H1 (cell line): Measurements from ENCODE around the gene CCNY. TPM values are rescaled to one million over a fixed set of nuclear protein-coding genes. Genes with fewer than 3 reads are reported as not detected.

ENCODE experiments used
- CTCF ChIA-PET: fragments of 300-600 bp; sonication (Branson Sonifier 250); formaldehyde crosslinking; loops from one replicate; lab custom pipeline; 2021; ENCODE audit not compliant: partially characterized antibody; lab: Charles Lee
- POLR2A ChIA-PET: fragments of 300-600 bp; sonication (Branson Sonifier 250); formaldehyde crosslinking; loops from one replicate; lab custom pipeline; 2021; ENCODE audit warnings: inconsistent platforms; ENCODE audit not compliant: partially characterized antibody; lab: Charles Lee
- DNase-seq, 2 experiments: peaks; one replicate each; pipeline versions ENCODE4 v3.0.0 to v3.0.0-alpha.2; 2010 to 2022; ENCODE audit warnings: low spot score in 2 of 2, low read depth in 1 of 2, mixed read lengths in 1 of 2
- FAIRE-seq: peaks from 2 replicates; lab custom pipeline; 2011; peaks lifted over from hg19 to GRCh38; lab: Jason Lieb, UNC
- H2AFZ ChIP-seq: 2 replicates; pipeline ENCODE4 v1.8.1; 2012; ENCODE audit warnings: low read length, inconsistent platforms
- H2AK5ac ChIP-seq: 2 replicates; pipeline ENCODE4 v1.6.1; 2013; ENCODE audit warnings: low read depth, low read length
- H2BK120ac ChIP-seq: replicated peaks from 2 replicates; pipeline ENCODE3; 2013; ENCODE audit warnings: low read depth, low read length, inconsistent platforms
- H2BK12ac ChIP-seq: 2 replicates; pipeline ENCODE4 v1.6.1; 2013; ENCODE audit warnings: low read depth, low read length
- H2BK15ac ChIP-seq: 2 replicates; pipeline ENCODE4 v1.6.1; 2013; ENCODE audit warnings: low read length
- H2BK20ac ChIP-seq: 2 replicates; pipeline ENCODE4 v1.6.1; 2013; ENCODE audit warnings: low read length
- H2BK5ac ChIP-seq: 2 replicates; pipeline ENCODE4 v1.6.1; 2013; ENCODE audit warnings: low read depth, low read length
- H3K14ac ChIP-seq: 2 replicates; pipeline ENCODE4 v1.6.1; 2013; ENCODE audit warnings: inconsistent platforms; ENCODE audit not compliant: insufficient read length
- H3K18ac ChIP-seq: 2 replicates; pipeline ENCODE4 v1.6.1; 2013; ENCODE audit warnings: low read length; ENCODE audit errors: extremely low read depth
- H3K23ac ChIP-seq: 2 replicates; pipeline ENCODE4 v1.6.1; 2013; ENCODE audit warnings: inconsistent platforms; ENCODE audit not compliant: insufficient read length
- H3K23me2 ChIP-seq: 2 replicates; pipeline ENCODE4 v1.6.1; 2013; ENCODE audit warnings: low read depth, low read length
- H3K27ac ChIP-seq: 2 replicates; pipeline ENCODE4 v1.6.1; 2011; ENCODE audit warnings: low read depth, low read length, inconsistent platforms
- H3K27me3 ChIP-seq, 4 experiments: replicated peaks in 1 of 4; 1 replicate in 1 of 4; 2 replicates in 3 of 4; pipeline versions ENCODE4 v1.6.1 to v1.8.1; 2011 to 2013; ENCODE audit warnings: low read length in 3 of 4, mild to moderate bottlenecking in 3 of 4, inconsistent platforms in 2 of 4, mixed read lengths in 2 of 4, moderate library complexity in 1 of 4; ENCODE audit not compliant: control insufficient read depth in 3 of 4, insufficient read depth in 3 of 4; ENCODE audit errors: extremely low read depth in 1 of 4
- H3K36me3 ChIP-seq, 4 experiments: 2 replicates each; pipeline versions ENCODE4 v1.6.1 to v1.8.1; 2011 to 2013; ENCODE audit warnings: mild to moderate bottlenecking in 4 of 4, low read length in 3 of 4, moderate library complexity in 2 of 4, control low read depth in 1 of 4, inconsistent platforms in 1 of 4; ENCODE audit not compliant: insufficient read depth in 4 of 4, control insufficient read depth in 2 of 4
- H3K4ac ChIP-seq: replicated peaks from 2 replicates; pipeline ENCODE3; 2013; ENCODE audit warnings: low read length, low read depth, mixed read lengths, inconsistent platforms; ENCODE audit not compliant: insufficient read length
- H3K4me1 ChIP-seq, 4 experiments: replicated peaks in 1 of 4; 1 replicate in 1 of 4; 2 replicates in 3 of 4; pipeline versions ENCODE4 v1.6.1 to v1.8.1; 2011 to 2013; ENCODE audit warnings: low read length in 3 of 4, inconsistent platforms in 2 of 4, mixed read lengths in 1 of 4; ENCODE audit not compliant: insufficient read depth in 4 of 4, control insufficient read depth in 3 of 4
- H3K4me2 ChIP-seq, 2 experiments: 2 replicates each; pipeline versions ENCODE4 v1.6.1 to v1.8.1; 2011 to 2013; ENCODE audit warnings: low read depth in 2 of 2, low read length in 2 of 2, control low read depth in 1 of 2, inconsistent platforms in 1 of 2, mild to moderate bottlenecking in 1 of 2; ENCODE audit not compliant: insufficient read depth in 1 of 2
- H3K4me3 ChIP-seq, 4 experiments: fragments of 200-600, 300-600 bp in 1 of 4; sonication (generic), shearing (Covaris generic), sonication (Bioruptor Twin) in 1 of 4; 2 replicates each; pipeline versions ENCODE4 v1.5.1 to v1.8.1; 2011 to 2016; ENCODE audit warnings: low read length in 4 of 4, low read depth in 3 of 4, control low read depth in 2 of 4, inconsistent platforms in 2 of 4, mild to moderate bottlenecking in 2 of 4, mixed read lengths in 1 of 4, moderate library complexity in 1 of 4; ENCODE audit not compliant: insufficient read depth in 2 of 4; ENCODE audit errors: extremely low read depth in 1 of 4
- H3K56ac ChIP-seq: replicated peaks from 2 replicates; pipeline ENCODE3; 2013; ENCODE audit warnings: low read depth, mild to moderate bottlenecking, mixed read lengths, low read length, inconsistent platforms; ENCODE audit not compliant: insufficient read length
- H3K79me1 ChIP-seq: 2 replicates; pipeline ENCODE4 v1.6.1; 2013; ENCODE audit warnings: low read depth, low read length, control low read depth
- H3K79me2 ChIP-seq, 2 experiments: 2 replicates each; pipeline versions ENCODE4 v1.6.1 to v1.8.1; 2012 to 2013; ENCODE audit warnings: low read length in 2 of 2, mild to moderate bottlenecking in 2 of 2, inconsistent platforms in 1 of 2; ENCODE audit not compliant: insufficient read depth in 2 of 2, control insufficient read depth in 1 of 2
- H3K9ac ChIP-seq, 4 experiments: replicated peaks in 1 of 4; 1 replicate in 1 of 4; 2 replicates in 3 of 4; pipeline versions ENCODE4 v1.6.1 to v1.8.1; 2011 to 2013; ENCODE audit warnings: low read depth in 3 of 4, low read length in 3 of 4, control low read depth in 2 of 4, mild to moderate bottlenecking in 2 of 4, moderate library complexity in 2 of 4, inconsistent platforms in 1 of 4; ENCODE audit errors: extremely low read depth in 1 of 4
- H3K9me3 ChIP-seq, 2 experiments: 2 replicates each; pipeline versions ENCODE4 v1.6.1 to v1.8.1; 2012 to 2013; ENCODE audit warnings: mild to moderate bottlenecking in 2 of 2, moderate library complexity in 2 of 2, control low read depth in 1 of 2, inconsistent platforms in 1 of 2, low read depth in 1 of 2, low read length in 1 of 2, mixed read lengths in 1 of 2; ENCODE audit not compliant: insufficient read depth in 2 of 2
- H4K20me1 ChIP-seq, 2 experiments: replicated peaks in 1 of 2; 2 replicates each; pipeline versions ENCODE3 to v1.8.1; 2011 to 2013; ENCODE audit warnings: inconsistent platforms in 2 of 2, low read length in 2 of 2, mild to moderate bottlenecking in 1 of 2; ENCODE audit not compliant: insufficient read depth in 2 of 2, control insufficient read depth in 1 of 2
- H4K5ac ChIP-seq: 2 replicates; pipeline ENCODE4 v1.6.1; 2013; ENCODE audit warnings: low read length, low read depth, mixed read lengths, inconsistent platforms; ENCODE audit not compliant: insufficient read length
- H4K8ac ChIP-seq: 2 replicates; pipeline ENCODE4 v1.8.0; 2013; ENCODE audit warnings: mild to moderate bottlenecking, moderate library complexity, low read length, inconsistent platforms; ENCODE audit not compliant: insufficient read depth; ENCODE audit errors: extremely low read depth
- H4K91ac ChIP-seq: replicated peaks from 2 replicates; pipeline ENCODE3; 2013; ENCODE audit warnings: low read length, mixed read lengths, inconsistent platforms; ENCODE audit not compliant: insufficient read length
- BCL11A ChIP-seq, 2 experiments: IDR thresholded peaks; one replicate each; pipeline ENCODE4 v1.6.1; 2011; ENCODE audit warnings: low read depth in 2 of 2, low read length in 2 of 2, mild to moderate bottlenecking in 2 of 2
- E2F6 ChIP-seq: IDR thresholded peaks from 2 replicates; pipeline ENCODE4 v1.6.1; 2012; ENCODE audit warnings: inconsistent platforms
- EGR1 ChIP-seq: IDR thresholded peaks from 2 replicates; pipeline ENCODE4 v1.6.1; 2011; ENCODE audit warnings: low read depth, low read length, borderline replicate concordance
- NANOG ChIP-seq: IDR thresholded peaks from 2 replicates; pipeline ENCODE4 v1.6.1; 2011; ENCODE audit warnings: low read length, low read depth, mild to moderate bottlenecking, inconsistent platforms; ENCODE audit not compliant: insufficient read depth, poor library complexity, severe bottlenecking
- NRF1 ChIP-seq: IDR thresholded peaks from 2 replicates; pipeline ENCODE4 v1.6.1; 2011; ENCODE audit warnings: mild to moderate bottlenecking, low read depth, low read length, improper control_type of control experiment
- PHF8 ChIP-seq: fragments of 200-600 bp; sonication (generic); conservative IDR thresholded peaks from 2 replicates; pipeline ENCODE4 v1.7.1; 2012; ENCODE audit warnings: low read depth, mild to moderate bottlenecking, inconsistent platforms, low read length, moderate library complexity
- RBBP5 ChIP-seq: IDR thresholded peaks from 2 replicates; pipeline ENCODE4 v1.7.1; 2012; ENCODE audit warnings: low read depth, mild to moderate bottlenecking, inconsistent platforms, low read length, moderate library complexity, borderline replicate concordance
- SIX5 ChIP-seq: IDR thresholded peaks from 2 replicates; pipeline ENCODE4 v1.6.1; 2011; ENCODE audit warnings: mild to moderate bottlenecking, low read depth, low read length
- WGBS, 2 experiments: shearing (Covaris generic) in 1 of 2; methylation state at CpG; one replicate each; pipeline versions ENCODE4 v1.1.6 to v1.1.7; 2013 to 2015; ENCODE audit warnings: low lambda C conversion rate in 2 of 2, mixed read lengths in 2 of 2, inconsistent platforms in 1 of 2, low coverage in 1 of 2, missing lambda C conversion rate in 1 of 2; ENCODE audit not compliant: insufficient replicate concordance in 2 of 2, insufficient coverage in 1 of 2, insufficient read length in 1 of 2; ENCODE audit errors: extremely low coverage in 1 of 2, missing lambda C conversion rate in 1 of 2; 5-methylcytosine and 5-hydroxymethylcytosine counted together
- polyA plus RNA-seq, 7 experiments: library from polyadenylated mRNA; depleted of rRNA in 3 of 7; stranded (reverse) in 5 of 7; unstranded in 2 of 7; fragments of >200 nt in 5 of 7; fragments of 200-250 nt in 2 of 7; gene quantifications; 1 replicate in 5 of 7; 2 replicates in 1 of 7; 4 replicates in 1 of 7; pipeline versions ENCODE4 v1.2.1 to v1.2.3, GENCODE V29; 2011 to 2013; ENCODE audit warnings: missing spikeins in 2 of 7, mixed read lengths in 2 of 7
- total RNA-seq: library from RNA; stranded (reverse); fragmentation: NEBNext Ultra II Directional; extraction: Animal tissue kit (Norgen Biotek cat#: 25700); gene quantifications from 2 replicates; pipeline ENCODE4 v1.2.1, GENCODE V29; 2021

The CCNY gene
- total and polyA plus RNA-seq, 2 of the 8 experiments (the other 6 are each of a cell fraction or from before 2014, with no cell fraction given), result 25.3 to 68.2 TPM

GRCh38 chr10:35535136-35535535, 198.8 kb downstream of the CCNY start:
- H3K23ac ChIP-seq, result no peak overlapping the region
- H3K18ac ChIP-seq, result no peak overlapping the region
- TF ChIP-seq NRF1 (no peak), SIX5 (no peak), NANOG (no peak), EGR1 (no peak), E2F6 (no peak), RBBP5 (no peak), PHF8 (no peak), BCL11A (IDR thresholded peaks at IDR 0.05; ENCODE audit: low read depth in 2 of 2, low read length in 2 of 2) (no peak)
- H3K9ac ChIP-seq, result no peak overlapping the region
- CTCF ChIA-PET, result no interaction called here
- H2BK120ac ChIP-seq, result no peak overlapping the region
- H2BK12ac ChIP-seq, result no peak overlapping the region
- no peaks in the 10 kb centered on the region for H3K4me1 ChIP-seq
- H4K8ac ChIP-seq, result no peak overlapping the region
- no peak overlapping the region for H2AFZ ChIP-seq
- no peak overlapping the region for H2BK20ac ChIP-seq
- peaks cover 2 to 6% of the 10 kb centered on the region in 2 experiments; a peak in 1 of 4 replicates for H3K9me3 ChIP-seq
- no peak overlapping the region for H3K14ac ChIP-seq
- H4K5ac ChIP-seq, result no peak overlapping the region
- no peak overlapping the region for H3K56ac ChIP-seq
- no peak overlapping the region for H3K4me3 ChIP-seq
- no peaks in the 10 kb centered on the region for H4K20me1 ChIP-seq
- FAIRE-seq (no peak), DNase-seq (no peak)
- H3K23me2 ChIP-seq, result no peaks in the 10 kb centered on the region
- H3K79me1 ChIP-seq, result no peaks in the 10 kb centered on the region
- peaks cover 0 to 17% (median 5%) of the 10 kb centered on the region in 4 experiments; a peak in 7 of 8 replicates for H3K36me3 ChIP-seq
- POLR2A ChIA-PET, result no interaction called here
- no peaks in the 10 kb centered on the region for H3K79me2 ChIP-seq
- H2BK5ac ChIP-seq, result no peak overlapping the region
- no peaks in the 10 kb centered on the region for H3K27me3 ChIP-seq
- WGBS, 2 experiments, result 92% methylated on average over 3 of the region's 3 CpGs; no CpG with 5 or more reads in 1 of the 2 experiments
- H2AK5ac ChIP-seq, result no peak overlapping the region
- no peak overlapping the region for H4K91ac ChIP-seq
- no peak overlapping the region for H3K27ac ChIP-seq
- H2BK15ac ChIP-seq, result no peak overlapping the region
- H3K4me2 ChIP-seq, result no peak overlapping the region
- no peak overlapping the region for H3K4ac ChIP-seq
